HEK293 (cell line): ENCODE measurements around the gene FOXN3.

Experiments
- CTCF ChIA-PET: fragments of 350-600 bp; formaldehyde crosslinking; extraction: SDS; loops from one replicate; lab custom pipeline; 2021; ENCODE audit warnings: antibody characterized with exemption; lab: Yijun Ruan, JAX
- POLR2A ChIA-PET: fragments of 300-600 bp; formaldehyde crosslinking; extraction: SDS; loops from one replicate; lab custom pipeline; 2020; ENCODE audit warnings: antibody characterized with exemption, inconsistent platforms; lab: Yijun Ruan, JAX
- H3K27ac ChIP-seq: fragments of 200-500 bp; sonication (Bioruptor generic); 2 replicates; pipeline ENCODE4 v1.5.1; 2014; ENCODE audit warnings: low read depth, low read length, control low read depth, inconsistent platforms; ENCODE audit errors: extremely low read depth
- H3K36me3 ChIP-seq, 2 experiments: fragments of 200-500 bp in 1 of 2; sonication (Bioruptor generic) in 1 of 2; 1 replicate in 1 of 2; 2 replicates in 1 of 2; pipeline ENCODE4 v1.5.1; 2014 to 2017; ENCODE audit warnings: inconsistent platforms in 2 of 2, low read length in 2 of 2; ENCODE audit not compliant: control insufficient read depth in 2 of 2, insufficient read depth in 1 of 2
- H3K4me1 ChIP-seq: fragments of 200-500 bp; sonication (Bioruptor generic); 2 replicates; pipeline ENCODE4 v1.5.1; 2014; ENCODE audit warnings: mild to moderate bottlenecking, low read length, inconsistent platforms; ENCODE audit not compliant: control insufficient read depth, insufficient read depth
- H3K4me3 ChIP-seq: 2 replicates; pipeline ENCODE4 v1.5.1; 2011; ENCODE audit warnings: low read depth, mild to moderate bottlenecking, control low read depth, low read length, moderate library complexity
- H3K9me3 ChIP-seq: fragments of 200-500 bp; sonication (Bioruptor generic); 2 replicates; pipeline ENCODE4 v1.5.1; 2014; ENCODE audit warnings: low read depth, low read length, inconsistent platforms; ENCODE audit not compliant: control insufficient read depth, insufficient read depth
- BCL11A ChIP-seq: fragments of 450-650 bp; formaldehyde crosslinking; IDR thresholded peaks from 2 replicates; pipeline ENCODE4 v1.5.1; 2016; ENCODE audit warnings: low read depth, missing biosample characterization, missing genetic modification characterization
- FEZF1 ChIP-seq: fragments of 450-650 bp; formaldehyde crosslinking; IDR thresholded peaks from 2 replicates; pipeline ENCODE4 v1.5.1; 2016; ENCODE audit warnings: missing biosample characterization, missing genetic modification characterization
- GLI2 ChIP-seq: fragments of 450-650 bp; formaldehyde crosslinking; IDR thresholded peaks from 2 replicates; pipeline ENCODE4; 2017; ENCODE audit warnings: missing biosample characterization, missing genetic modification characterization, low read depth, borderline replicate concordance
- IKZF3 ChIP-seq: fragments of 450-650 bp; IDR thresholded peaks from 2 replicates; pipeline ENCODE4 v1.5.0; 2018; ENCODE audit warnings: missing biosample characterization, mild to moderate bottlenecking, missing genetic modification characterization, moderate library complexity
- INSM2 ChIP-seq: fragments of 450-650 bp; formaldehyde crosslinking; IDR thresholded peaks from 2 replicates; pipeline ENCODE4 v1.5.1; 2016; ENCODE audit warnings: missing biosample characterization, missing genetic modification characterization
- REPIN1 ChIP-seq: fragments of 450-650 bp; formaldehyde crosslinking; IDR thresholded peaks from 2 replicates; pipeline ENCODE4 v1.5.1; 2017; ENCODE audit warnings: missing biosample characterization, missing genetic modification characterization, low read depth
- SP3 ChIP-seq: fragments of 450-650 bp; formaldehyde crosslinking; IDR thresholded peaks from 2 replicates; pipeline ENCODE4 v1.5.1; 2016; ENCODE audit warnings: missing biosample characterization, missing genetic modification characterization
- ZBTB10 ChIP-seq: fragments of 450-650 bp; formaldehyde crosslinking; IDR thresholded peaks from 2 replicates; pipeline ENCODE4 v1.5.1; 2016; ENCODE audit warnings: missing biosample characterization, missing genetic modification characterization
- ZBTB20 ChIP-seq: fragments of 450-650 bp; formaldehyde crosslinking; IDR thresholded peaks from 2 replicates; pipeline ENCODE4 v1.5.1; 2016; ENCODE audit warnings: missing biosample characterization, missing genetic modification characterization
- ZEB2 ChIP-seq: fragments of 450-650 bp; formaldehyde crosslinking; IDR thresholded peaks from 2 replicates; pipeline ENCODE4 v1.5.1; 2016; ENCODE audit warnings: missing biosample characterization, missing genetic modification characterization
- ZFHX2 ChIP-seq: fragments of 450-650 bp; formaldehyde crosslinking; conservative IDR thresholded peaks from 2 replicates; pipeline ENCODE4 v1.5.1; 2016; ENCODE audit warnings: missing biosample characterization, missing genetic modification characterization
- ZIC2 ChIP-seq: fragments of 450-650 bp; formaldehyde crosslinking; IDR thresholded peaks from 2 replicates; pipeline ENCODE4 v1.5.1; 2016; ENCODE audit warnings: missing biosample characterization, missing genetic modification characterization
- ZNF148 ChIP-seq: fragments of 450-650 bp; formaldehyde crosslinking; IDR thresholded peaks from 2 replicates; pipeline ENCODE4 v1.5.0; 2017; ENCODE audit warnings: missing biosample characterization, missing genetic modification characterization, borderline replicate concordance
- ZNF184 ChIP-seq: fragments of 450-650 bp; IDR thresholded peaks from 2 replicates; pipeline ENCODE4 v1.5.1; 2018; ENCODE audit warnings: missing biosample characterization, mild to moderate bottlenecking, missing genetic modification characterization
- ZNF221 ChIP-seq: fragments of 450-650 bp; formaldehyde crosslinking; IDR thresholded peaks from 2 replicates; pipeline ENCODE4 v1.5.1; 2017; ENCODE audit warnings: missing biosample characterization, missing genetic modification characterization, borderline replicate concordance
- ZNF223 ChIP-seq: fragments of 450-650 bp; formaldehyde crosslinking; IDR thresholded peaks from 2 replicates; pipeline ENCODE4 v1.5.1; 2016; ENCODE audit warnings: missing biosample characterization, missing genetic modification characterization
- ZNF24 ChIP-seq: fragments of 450-650 bp; formaldehyde crosslinking; IDR thresholded peaks from 2 replicates; pipeline ENCODE4 v1.5.1; 2016; ENCODE audit warnings: missing biosample characterization, missing genetic modification characterization
- ZNF311 ChIP-seq: fragments of 450-650 bp; formaldehyde crosslinking; IDR thresholded peaks from 2 replicates; pipeline ENCODE4 v1.5.1; 2017; ENCODE audit warnings: missing biosample characterization, missing genetic modification characterization, borderline replicate concordance
- ZNF335 ChIP-seq: fragments of 450-650 bp; formaldehyde crosslinking; conservative IDR thresholded peaks from 2 replicates; pipeline ENCODE4 v1.5.1; 2016; ENCODE audit warnings: missing biosample characterization, missing genetic modification characterization
- ZNF350 ChIP-seq: fragments of 450-650 bp; formaldehyde crosslinking; IDR thresholded peaks from 2 replicates; pipeline ENCODE4 v1.5.0; 2017; ENCODE audit warnings: missing biosample characterization, mild to moderate bottlenecking, missing genetic modification characterization
- ZNF433 ChIP-seq: fragments of 450-650 bp; formaldehyde crosslinking; IDR thresholded peaks from 2 replicates; pipeline ENCODE4 v1.5.1; 2016; ENCODE audit warnings: missing biosample characterization, missing genetic modification characterization, low read depth
- ZNF488 ChIP-seq: fragments of 450-650 bp; formaldehyde crosslinking; IDR thresholded peaks from 2 replicates; pipeline ENCODE4 v1.5.1; 2016; ENCODE audit warnings: missing biosample characterization, missing genetic modification characterization
- ZNF529 ChIP-seq: fragments of 450-650 bp; formaldehyde crosslinking; IDR thresholded peaks from 2 replicates; pipeline ENCODE4 v1.5.1; 2017; ENCODE audit warnings: missing genetic modification characterization, missing biosample characterization; ENCODE audit not compliant: insufficient replicate concordance
- ZNF548 ChIP-seq: fragments of 450-650 bp; formaldehyde crosslinking; IDR thresholded peaks from 2 replicates; pipeline ENCODE4 v1.5.1; 2016; ENCODE audit warnings: missing biosample characterization, missing genetic modification characterization
- ZNF549 ChIP-seq: fragments of 450-650 bp; IDR thresholded peaks from 2 replicates; pipeline ENCODE4 v1.5.1; 2018; ENCODE audit warnings: missing biosample characterization, missing genetic modification characterization, mild to moderate bottlenecking, inconsistent platforms, moderate library complexity
- ZNF623 ChIP-seq: fragments of 450-650 bp; formaldehyde crosslinking; IDR thresholded peaks from 2 replicates; pipeline ENCODE4 v1.5.1; 2016; ENCODE audit warnings: missing biosample characterization, missing genetic modification characterization
- ZNF664 ChIP-seq: fragments of 450-650 bp; formaldehyde crosslinking; IDR thresholded peaks from 2 replicates; pipeline ENCODE4 v1.5.1; 2016; ENCODE audit warnings: missing biosample characterization, missing genetic modification characterization
- ZSCAN30 ChIP-seq: fragments of 450-650 bp; IDR thresholded peaks from 2 replicates; pipeline ENCODE4 v1.5.1; 2018; ENCODE audit warnings: missing biosample characterization, mild to moderate bottlenecking, missing genetic modification characterization, moderate library complexity

FOXN3 gene

GRCh38 chr14:89417465-89418225, 612 bp upstream of the FOXN3 start (continued):
- TF ChIP-seq REPIN1 (no peak), ZSCAN30 (tag by site-specific recombination) (0 out of 2 replicates have a peak, but pooled peaks have one; percentile 23), ZNF24 (tag by site-specific recombination) (no peak), IKZF3 (no peak), ZFHX2 (tag by site-specific recombination) (no peak; the same call in none of the 2 replicates), SP3 (tag by site-specific recombination) (no peak), ZNF335 (peak; percentile 78), ZBTB10 (tag by site-specific recombination) (no peak), ZBTB20 (tag by site-specific recombination) (no peak), ZNF184 (tag by site-specific recombination) (no peak), ZNF223 (tag by site-specific recombination) (no peak), ZEB2 (0 out of 2 replicates have a peak, but pooled peaks have one; percentile 23), ZNF433 (tag by site-specific recombination) (no peak), ZNF623 (tag by site-specific recombination) (no peak), ZIC2 (tag by site-specific recombination) (peak; percentile 25; the same call in 1 of the 2 replicates)

GRCh38 chr14:89416002-89416995, 734 bp downstream of the FOXN3 start:
- Histone ChIP-seq H3K36me3 (peaks cover 3 to 9% of the 10 kb centered on the region in 2 experiments), H3K27ac (peak overlapping the region; percentile 89), H3K4me1 (peaks cover 10% of the 10 kb centered on the region), H3K4me3 (peak overlapping the region; percentile 81), H3K9me3 (no peaks in the 10 kb centered on the region)
- POLR2A ChIA-PET = interaction anchor here (1.0 kb wide), 1 partner anchor 136 kb away, joined by 3 read pairs; no protein-coding TSS in a partner anchor
- CTCF ChIA-PET = interaction anchor here (0.6 to 0.7 kb wide), 2 partner anchors 10 to 375 kb away, joined by 3 to 7 read pairs; no protein-coding TSS in a partner anchor
- TF ChIP-seq ZNF350 (tag by site-specific recombination) = no peak
- no peak for TF ChIP-seq ZNF221
- peak; percentile 37; the same call in 1 of the 2 replicates for TF ChIP-seq BCL11A (tag by site-specific recombination)
- TF ChIP-seq ZIC2 (tag by site-specific recombination) = peak; percentile 14; the same call in 1 of the 2 replicates
- no peak for TF ChIP-seq ZNF664 (tag by site-specific recombination)
- TF ChIP-seq ZNF311 (tag by site-specific recombination) = no peak
- no peak for TF ChIP-seq GLI2 (tag by site-specific recombination)
- TF ChIP-seq ZNF148 (tag by site-specific recombination) = no peak
- TF ChIP-seq ZNF549 (tag by site-specific recombination) = no peak
- peak; percentile 90 for TF ChIP-seq INSM2
- TF ChIP-seq ZNF529 (tag by site-specific recombination) = no peak
- TF ChIP-seq FEZF1 (tag by site-specific recombination) = peak; percentile 45; the same call in 1 of the 2 replicates
- TF ChIP-seq ZNF488 (tag by site-specific recombination) = no peak
- TF ChIP-seq ZNF548 (tag by site-specific recombination) = no peak
